Vagina (tissue), 2 donors: ENCODE data around the gene SLC4A7.

ENCODE experiments used
- CTCF ChIP-seq, 3 experiments: fragments of 450-650 bp in 2 of 3; fragments of 200-600 bp in 1 of 3; sonication (generic) in 1 of 3; IDR thresholded peaks; one replicate each; pipeline ENCODE4 v1.5.1; 2017 to 2019; ENCODE audit warnings: antibody characterized with exemption in 3 of 3, mild to moderate bottlenecking in 2 of 3, moderate library complexity in 2 of 3
- POLR2AphosphoS5 ChIP-seq, 2 donors: sonication (generic); formaldehyde crosslinking; IDR thresholded peaks; one replicate each; pipeline ENCODE4 v1.9.0; 2017; ENCODE audit warnings: antibody characterized with exemption in 2 of 2, mild to moderate bottlenecking in 2 of 2, low read depth in 1 of 2; ENCODE audit not compliant: insufficient read depth in 1 of 2

- no peak for TF ChIP-seq CTCF (IDR thresholded peaks at IDR 0.05)
- no peak for TF ChIP-seq POLR2AphosphoS5 (IDR thresholded peaks at IDR 0.05; ENCODE audit: insufficient read depth in 1 of 2, low read depth in 1 of 2)
Observed at GRCh38 chr3:27501759-27502158, 17.6 kb upstream of the SLC4A7 start.
